GM12874 (cell line): ENCODE measurements around the gene ZXDC.

Source experiments
- TF ChIP-seq, protein P1 (sequence below): IDR thresholded peaks from 2 replicates; pipeline ENCODE4 v1.5.1; 2011; ENCODE audit warnings: low read depth, mild to moderate bottlenecking, control low read depth, low read length, moderate library complexity; ENCODE audit not compliant: insufficient read depth

The ZXDC gene

DNA sequence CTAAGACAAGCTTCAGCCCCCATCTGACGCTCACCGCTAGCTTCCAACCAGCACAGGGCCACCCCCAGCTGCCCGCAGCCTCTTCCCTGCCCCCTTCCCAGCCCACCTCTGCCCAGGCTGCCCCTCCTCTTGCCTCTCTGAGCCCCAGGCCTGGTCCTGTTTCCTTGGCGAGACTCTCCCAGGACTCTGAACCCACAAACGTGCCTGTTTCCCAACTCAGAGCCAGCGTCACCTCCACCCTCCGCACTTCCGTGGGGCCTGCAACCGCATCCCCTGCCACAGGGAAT is 35.0 kb downstream of the ZXDC start:
- TF ChIP-seq, protein P1, sequence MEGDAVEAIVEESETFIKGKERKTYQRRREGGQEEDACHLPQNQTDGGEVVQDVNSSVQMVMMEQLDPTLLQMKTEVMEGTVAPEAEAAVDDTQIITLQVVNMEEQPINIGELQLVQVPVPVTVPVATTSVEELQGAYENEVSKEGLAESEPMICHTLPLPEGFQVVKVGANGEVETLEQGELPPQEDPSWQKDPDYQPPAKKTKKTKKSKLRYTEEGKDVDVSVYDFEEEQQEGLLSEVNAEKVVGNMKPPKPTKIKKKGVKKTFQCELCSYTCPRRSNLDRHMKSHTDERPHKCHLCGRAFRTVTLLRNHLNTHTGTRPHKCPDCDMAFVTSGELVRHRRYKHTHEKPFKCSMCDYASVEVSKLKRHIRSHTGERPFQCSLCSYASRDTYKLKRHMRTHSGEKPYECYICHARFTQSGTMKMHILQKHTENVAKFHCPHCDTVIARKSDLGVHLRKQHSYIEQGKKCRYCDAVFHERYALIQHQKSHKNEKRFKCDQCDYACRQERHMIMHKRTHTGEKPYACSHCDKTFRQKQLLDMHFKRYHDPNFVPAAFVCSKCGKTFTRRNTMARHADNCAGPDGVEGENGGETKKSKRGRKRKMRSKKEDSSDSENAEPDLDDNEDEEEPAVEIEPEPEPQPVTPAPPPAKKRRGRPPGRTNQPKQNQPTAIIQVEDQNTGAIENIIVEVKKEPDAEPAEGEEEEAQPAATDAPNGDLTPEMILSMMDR = no peak

DNA sequence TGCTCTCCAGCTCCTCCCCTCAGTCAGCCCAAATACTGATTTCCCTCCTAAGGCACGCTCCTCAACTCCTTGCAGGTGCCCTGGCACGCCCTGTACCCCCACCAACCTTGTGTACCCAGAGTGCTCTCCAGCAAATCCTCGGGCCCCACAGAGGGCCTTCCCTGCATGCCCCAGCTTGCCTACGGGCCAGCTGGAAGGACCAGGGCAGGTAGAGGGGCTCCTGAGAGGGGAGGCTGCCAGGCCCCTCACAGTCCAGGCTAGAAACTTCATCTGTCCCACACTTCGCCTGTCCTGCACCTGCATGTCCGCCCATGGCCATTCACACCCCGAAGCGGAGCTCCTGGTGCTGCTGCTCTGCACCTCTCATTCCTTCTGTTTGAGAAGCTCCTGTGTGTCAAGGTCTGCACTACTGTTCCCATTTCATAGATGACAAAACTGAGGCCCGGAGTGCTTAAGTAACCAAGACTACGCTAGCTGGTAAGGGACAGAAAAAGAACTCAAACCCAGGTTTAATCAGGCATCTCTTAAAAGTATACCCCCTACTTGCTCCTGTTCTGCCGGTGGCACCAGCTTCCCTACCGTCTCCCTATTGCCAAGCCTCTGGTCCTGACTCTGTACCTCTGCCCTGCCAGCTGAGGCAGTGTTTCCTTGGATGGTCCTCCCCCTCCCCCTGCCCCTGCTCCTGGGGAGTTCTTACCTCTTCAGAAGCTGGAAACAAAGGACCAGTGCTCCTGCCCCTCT is 35.6 kb downstream of the ZXDC start:
- TF ChIP-seq, protein P1 = no peak

DNA sequence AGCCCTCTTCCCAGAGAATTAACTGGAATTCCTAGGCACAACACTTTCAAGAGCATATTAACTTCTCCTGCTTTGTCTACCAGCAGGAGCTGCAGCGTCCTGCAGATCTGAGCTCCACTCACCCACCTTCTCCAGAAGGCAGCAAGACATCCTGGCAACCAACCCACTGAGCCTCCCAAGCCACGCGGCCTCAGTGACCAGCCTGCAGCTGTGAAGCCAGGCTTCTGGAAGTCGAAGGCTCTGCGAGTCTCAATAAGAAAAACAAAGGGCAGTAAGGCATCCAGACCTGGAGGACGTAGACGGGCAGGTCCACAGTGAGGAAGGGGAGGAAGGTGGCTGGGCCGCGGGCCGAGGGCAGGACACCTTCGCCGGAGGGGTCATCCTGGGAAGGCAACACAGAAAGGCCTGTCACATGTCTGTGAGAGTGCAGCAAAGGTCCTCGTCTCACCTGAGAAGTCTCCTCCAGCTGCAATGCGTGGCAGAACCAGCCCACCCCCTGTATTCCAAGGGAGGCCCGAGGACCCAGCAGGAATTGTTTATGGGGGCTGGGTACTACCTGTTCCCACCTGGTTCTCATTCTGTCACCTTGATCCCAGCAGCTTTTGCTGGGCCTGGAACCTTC is 36.2 kb downstream of the ZXDC start:
- TF ChIP-seq, protein P1 = no peak

DNA sequence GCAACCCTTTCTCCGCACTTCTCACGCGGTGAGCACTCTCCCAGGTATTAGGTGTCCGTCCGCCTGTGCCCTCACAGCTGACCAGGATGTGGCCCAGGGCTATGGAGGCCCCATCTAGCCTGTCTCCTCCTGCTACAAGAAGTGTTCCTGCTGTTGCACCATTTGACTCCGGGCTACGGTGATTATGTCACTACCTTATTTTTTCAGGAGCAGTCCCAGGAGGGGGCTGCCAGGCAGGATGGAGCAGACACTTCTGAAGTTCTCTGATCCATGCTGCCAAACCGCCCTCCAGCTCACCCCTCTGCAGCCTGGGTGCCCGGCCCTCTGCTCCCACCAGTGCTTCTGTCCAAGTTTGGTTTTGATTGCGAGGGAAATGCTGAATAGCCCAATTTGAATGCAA is 36.9 kb downstream of the ZXDC start:
- TF ChIP-seq, protein P1 = no peak

DNA sequence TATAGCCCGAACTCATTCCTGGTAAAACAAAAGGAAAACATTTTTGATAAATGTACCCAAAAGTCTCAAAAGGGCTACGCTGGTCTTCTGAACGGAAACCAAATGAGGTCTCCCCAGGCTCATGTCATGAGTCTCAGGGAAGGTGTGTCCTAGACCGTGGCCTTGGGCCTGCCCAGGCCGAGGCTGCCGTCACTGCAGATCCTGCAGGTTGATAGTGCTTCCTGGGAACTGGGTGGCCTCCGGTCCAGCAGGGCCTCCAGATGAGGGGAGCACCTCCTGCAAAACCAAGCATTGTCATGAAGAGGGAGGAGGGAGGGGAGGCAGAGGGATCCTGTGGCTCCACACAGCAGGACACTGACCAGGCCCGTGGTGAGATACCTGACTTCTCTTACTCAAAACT is 37.5 kb downstream of the ZXDC start:
- TF ChIP-seq, protein P1 = no peak

DNA sequence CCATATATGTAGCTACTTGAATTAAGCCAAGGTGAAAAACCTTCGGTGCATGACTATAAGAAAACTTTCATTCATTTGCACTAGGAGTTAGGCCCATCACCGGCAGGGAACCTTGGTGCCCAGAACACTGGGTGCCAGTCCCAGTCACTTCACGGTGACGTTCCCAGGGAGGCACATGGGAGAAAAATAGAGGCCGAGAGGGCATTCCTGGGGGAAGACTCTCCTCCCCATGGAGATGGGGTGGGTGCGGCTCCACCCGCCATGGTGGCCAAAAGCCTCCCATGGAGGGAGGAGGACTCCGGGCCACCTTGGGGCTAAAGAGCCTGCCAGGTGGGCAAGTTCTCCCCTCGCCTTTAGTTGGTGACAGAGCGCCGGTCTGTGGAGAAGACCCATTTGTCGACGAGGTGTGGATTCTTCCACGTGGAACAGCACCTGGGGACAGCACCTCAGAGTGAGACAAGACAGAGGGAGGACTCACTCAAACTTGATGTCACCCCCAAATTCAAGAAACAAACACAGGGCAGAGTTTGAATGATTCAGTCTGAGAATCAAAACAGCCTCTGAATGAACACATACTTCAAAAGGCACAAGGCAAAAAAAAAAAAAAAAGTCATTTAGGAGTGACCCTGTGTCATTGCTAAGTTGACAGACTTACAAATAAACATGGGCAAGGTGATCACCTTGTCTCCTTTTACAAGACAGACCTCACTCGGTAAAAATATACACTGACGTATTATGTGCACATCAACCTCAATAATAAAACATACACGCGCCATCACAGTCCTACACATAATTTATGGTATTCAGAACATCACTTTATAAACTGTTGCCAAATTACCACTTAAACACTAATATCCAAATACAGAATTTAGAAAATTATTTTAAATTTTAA is 38.6 kb downstream of the ZXDC start:
- TF ChIP-seq, protein P1 = no peak

DNA sequence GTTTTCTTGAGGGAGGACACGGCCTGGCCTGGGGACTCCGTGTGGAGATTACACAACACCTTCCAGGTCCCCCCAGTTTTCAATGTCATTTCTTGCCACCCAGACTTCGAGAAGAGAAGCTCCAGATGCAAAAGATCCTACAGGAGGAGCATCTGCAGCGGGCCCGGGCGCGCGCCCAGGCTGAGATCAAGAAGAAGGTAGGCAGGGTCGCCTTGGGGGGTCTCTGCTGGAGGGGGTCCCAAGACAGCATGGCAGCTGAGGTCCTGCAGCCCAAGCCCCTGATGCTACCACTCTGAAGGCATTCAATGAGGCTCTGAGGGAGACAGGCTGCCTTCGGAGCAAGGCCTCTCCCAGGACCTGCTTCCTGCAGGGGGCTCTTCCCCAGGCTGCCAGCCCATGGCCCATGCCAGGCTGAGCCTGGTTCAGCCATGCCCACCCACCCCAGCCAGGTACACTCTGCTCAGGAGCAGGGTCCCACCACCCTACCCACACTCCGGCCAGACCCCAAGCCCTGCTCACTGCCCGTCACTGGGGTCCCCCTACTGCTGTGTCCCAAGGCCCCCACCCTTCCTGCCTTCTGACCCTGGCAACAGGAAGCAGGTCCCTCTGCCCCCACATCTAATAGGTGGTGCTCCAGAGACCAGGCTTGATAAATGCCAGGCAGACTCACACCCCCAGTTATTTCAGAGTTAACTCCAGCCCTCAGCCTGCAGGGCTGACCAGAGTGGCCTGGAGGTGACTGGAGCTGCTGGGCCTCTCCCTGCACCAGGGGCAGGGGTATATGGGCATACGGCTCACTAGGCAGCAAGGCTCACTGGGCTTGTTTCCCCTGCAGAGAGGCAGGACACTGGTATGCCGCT is 40.0 kb downstream of the ZXDC start:
- TF ChIP-seq, protein P1 = no peak
